GM12878 (cell line): ENCODE results near the gene UNC50. TPM values are rescaled to one million over a fixed set of nuclear protein-coding genes. Genes with fewer than 3 reads are reported as not detected.

ENCODE experiments used
- ATAC-seq: fragments of 200-7000 bp; cut with Tn5 transposase; 3 replicates; pipeline ENCODE4 v1.9.1; 2020; ENCODE audit warnings: mild to moderate bottlenecking, moderate library complexity
- BruUV-seq: library from RNA; stranded (reverse); fragments of 400-500 nt; replicated peaks from 2 replicates; lab custom pipeline; 2021; lab: Mats Ljungman, UMichigan
- CTCF ChIA-PET: fragments of 300-600 bp; sonication (Branson Sonifier 250); formaldehyde crosslinking; extraction: SDS; loops from one replicate; lab custom pipeline; 2021; ENCODE audit warnings: inconsistent platforms; lab: Yijun Ruan, JAX
- POLR2A ChIA-PET: fragments of 350-600 bp; formaldehyde crosslinking; extraction: SDS; loops from one replicate; lab custom pipeline; 2021; ENCODE audit warnings: inconsistent platforms; lab: Charles Lee
- RAD21 ChIA-PET: fragments of 300-600 bp; sonication (Branson Sonifier 250); formaldehyde crosslinking; loops from one replicate; lab custom pipeline; 2023; ENCODE audit warnings: antibody characterized with exemption; ENCODE audit not compliant: unreplicated experiment; lab: Charles Lee
- SMC1A ChIA-PET: fragments of 300-600 bp; sonication (Branson Sonifier 250); formaldehyde crosslinking; loops from one replicate; lab custom pipeline; 2023; ENCODE audit not compliant: unreplicated experiment, uncharacterized antibody; lab: Charles Lee
- DNase-seq: peaks from one replicate; pipeline ENCODE4 v3.0.0-alpha.2; 2011; ENCODE audit warnings: low read depth, low spot score
- FAIRE-seq: peaks from 3 replicates; lab custom pipeline; 2011; peaks lifted over from hg19 to GRCh38; lab: Jason Lieb, UNC
- H2AFZ ChIP-seq: 2 replicates; pipeline ENCODE4 v1.6.0; 2011; ENCODE audit warnings: low read depth, low read length, control low read depth; ENCODE audit not compliant: control insufficient read depth
- H3K27ac ChIP-seq: 2 replicates; pipeline ENCODE4 v1.5.1; 2011; ENCODE audit warnings: control low read depth; ENCODE audit not compliant: control insufficient read depth, insufficient read depth
- H3K27me3 ChIP-seq, 2 experiments: replicated peaks in 1 of 2; 2 replicates each; pipeline versions ENCODE4 v1.6.0 to v1.6.1; 2011; ENCODE audit warnings: low read length in 1 of 2; ENCODE audit not compliant: control insufficient read depth in 2 of 2, insufficient read depth in 2 of 2
- H3K36me3 ChIP-seq, 2 experiments: 2 replicates each; pipeline ENCODE4 v1.5.1; 2011; ENCODE audit warnings: low read length in 1 of 2; ENCODE audit not compliant: control insufficient read depth in 2 of 2, insufficient read depth in 2 of 2
- H3K4me1 ChIP-seq: 2 replicates; pipeline ENCODE4 v1.6.1; 2011; ENCODE audit warnings: mild to moderate bottlenecking, low read length, moderate library complexity, mixed read lengths; ENCODE audit not compliant: control insufficient read depth, insufficient read depth
- H3K4me2 ChIP-seq: 2 replicates; pipeline ENCODE4 v1.6.0; 2011; ENCODE audit warnings: control low read depth; ENCODE audit not compliant: control insufficient read depth, insufficient read depth
- H3K4me3 ChIP-seq: fragments of 200-600 bp; sonication (generic); 2 replicates; pipeline ENCODE4 v1.5.1; 2016
- H3K79me2 ChIP-seq: 2 replicates; pipeline ENCODE4 v1.6.0; 2011; ENCODE audit warnings: low read length; ENCODE audit not compliant: control insufficient read depth, insufficient read depth
- H3K9ac ChIP-seq: 2 replicates; pipeline ENCODE4 v1.8.0; 2011; ENCODE audit warnings: low read length, control low read depth, mixed read lengths; ENCODE audit not compliant: control insufficient read depth, insufficient read depth
- H3K9me3 ChIP-seq: replicated peaks from 3 replicates; pipeline ENCODE4 v1.5.1; 2011; ENCODE audit warnings: mild to moderate bottlenecking, low read length; ENCODE audit not compliant: control insufficient read depth, insufficient read depth
- H4K20me1 ChIP-seq: 2 replicates; pipeline ENCODE4 v1.6.0; 2011; ENCODE audit not compliant: control insufficient read depth, insufficient read depth
- E2F8 ChIP-seq: fragments of 450-650 bp; IDR thresholded peaks from 2 replicates; pipeline ENCODE4 v1.6.1; 2018; ENCODE audit warnings: mild to moderate bottlenecking, low read depth, moderate library complexity; ENCODE audit not compliant: partially characterized antibody
- POU2F2 ChIP-seq: IDR thresholded peaks from 3 replicates; pipeline ENCODE4 v1.6.1; 2011; ENCODE audit warnings: low read depth, mild to moderate bottlenecking, low read length, borderline replicate concordance
- TARDBP ChIP-seq: IDR thresholded peaks from 2 replicates; pipeline ENCODE4 v1.6.1; 2016; ENCODE audit warnings: borderline replicate concordance
- WGBS: methylation state at CpG from one replicate; pipeline ENCODE4 v1.1.6; 2016; ENCODE audit warnings: low lambda C conversion rate; ENCODE audit not compliant: insufficient replicate concordance, insufficient coverage; ENCODE audit errors: missing lambda C conversion rate; 5-methylcytosine and 5-hydroxymethylcytosine counted together
- in situ Hi-C: fragments of 300-500 bp; cut with MboI; formaldehyde crosslinking; loops from 9 replicates; pipeline ENCODE4 v1.14.3; 2018; ENCODE audit warnings: mixed read lengths
- intact Hi-C: fragments of 100-400 bp; cut with micrococcal nuclease; formaldehyde crosslinking; loops from one replicate; pipeline ENCODE4 v1.14.2; 2022; ENCODE audit not compliant: unreplicated experiment
- polyA plus RNA-seq, 11 experiments: library from polyadenylated mRNA; depleted of rRNA in 4 of 11; unstranded in 6 of 11; stranded (reverse) in 5 of 11; fragments of >200 nt; fragmentation: Nextera tagmentation in 4 of 11; fragmentation: Illumina TruSeq in 1 of 11; extraction: Ambion mirVana in 4 of 11; extraction: Trizol in 1 of 11; gene quantifications; 1 replicate in 1 of 11; 2 replicates in 10 of 11; pipeline versions ENCODE4 v1.2.1 to v1.2.3, GENCODE V29; 2011 to 2016; ENCODE audit warnings: inconsistent platforms in 2 of 11, missing spikeins in 2 of 11, low read depth in 1 of 11
- total RNA-seq, 4 experiments: library from RNA; depleted of rRNA in 3 of 4; stranded (reverse); fragments of >200 nt in 3 of 4; fragmentation: Illumina TruSeq in 1 of 4; extraction: Trizol in 1 of 4; gene quantifications; 2 replicates each; pipeline versions ENCODE4 v1.2.1 to v1.2.3, GENCODE V29; 2013 to 2021

UNC50 gene
- total and polyA plus RNA-seq, 10 of the 15 experiments (the other 5 are each of a cell fraction or from before 2014, with no cell fraction given): 25.5 to 76.3 (median 37.8) TPM

GRCh38 chr2:98558852-98559530 is 49.4 kb upstream of the UNC50 start:
- SMC1A ChIA-PET: interaction anchor here (0.6 kb wide), 1 partner anchor 14 kb away, joined by 3 read pairs; no protein-coding TSS in a partner anchor
- in situ Hi-C loops (no loop called here), intact Hi-C loops (no loop called here)
- POLR2A ChIA-PET: interaction anchor here (0.9 kb wide), 1 partner anchor 51 kb away, joined by 3 read pairs; no protein-coding TSS in a partner anchor
- H3K36me3 ChIP-seq: peaks cover 20 to 46% of the 10 kb centered on the region in 2 experiments
- RAD21 ChIA-PET: no interaction called here
- CTCF ChIA-PET: interaction anchor here (1.0 to 5.2 kb wide), 2 partner anchors 10 to 40 kb away, joined by 3 to 24 read pairs; no protein-coding TSS in a partner anchor
- no peaks in the 10 kb centered on the region for H3K9me3 ChIP-seq
- no peak overlapping the region for H3K4me3 ChIP-seq
- no peak for TF ChIP-seq E2F8
- no peak for TF ChIP-seq POU2F2
- no peak for TF ChIP-seq TARDBP
- H2AFZ ChIP-seq: no peak overlapping the region
- no peaks in the 10 kb centered on the region for H3K27me3 ChIP-seq
- DNase-seq (no peak), FAIRE-seq (no peak), ATAC-seq (no peak)
- H3K27ac ChIP-seq: no peak overlapping the region
- H3K9ac ChIP-seq: no peak overlapping the region
- 89% methylated on average over 16 of the region's 16 CpGs for WGBS
- H3K4me2 ChIP-seq: no peak overlapping the region
- no peaks in the 10 kb centered on the region for H3K79me2 ChIP-seq
- peaks cover 16% of the 10 kb centered on the region for H3K4me1 ChIP-seq
- no peaks in the 10 kb centered on the region for H4K20me1 ChIP-seq
- BruUV-seq: no TSS peak
